Psoas muscle (tissue), 8 donors: Measurements from ENCODE around the gene LARP6. TPM values are rescaled to one million over a fixed set of nuclear protein-coding genes. Genes with fewer than 3 reads are reported as not detected.
"Not testable (repeated sequence)": the region's sequence is repeated elsewhere in the genome, so short reads cannot be mapped to it uniquely, and the experiment has no call there.

Experiments used
- ATAC-seq, 4 donors: fragments of 200-7000 bp; cut with Tn5 transposase; one replicate each; pipeline ENCODE4 v1.9.1; 2020; ENCODE audit warnings: moderate library complexity in 3 of 4, mild to moderate bottlenecking in 2 of 4
- DNase-seq, 2 donors: peaks; one replicate each; pipeline ENCODE4 v3.0.0-alpha.2; 2020
- H3K27ac ChIP-seq: fragments of 200-600 bp; one replicate; pipeline ENCODE4 v1.8.0; 2022
- H3K27me3 ChIP-seq, 3 donors: fragments of 200-600 bp in 1 of 3; one replicate each; pipeline versions ENCODE4 v1.6.1 to v1.8.0; 2013 to 2022; ENCODE audit warnings: low read length in 2 of 3, mild to moderate bottlenecking in 2 of 3, moderate library complexity in 1 of 3; ENCODE audit not compliant: insufficient read depth in 3 of 3
- H3K36me3 ChIP-seq, 2 donors: fragments of 200-600 bp in 1 of 2; one replicate each; pipeline versions ENCODE4 v1.6.1 to v1.8.0; 2013 to 2022; ENCODE audit warnings: low read depth in 1 of 2, mild to moderate bottlenecking in 1 of 2, moderate library complexity in 1 of 2; ENCODE audit not compliant: insufficient read depth in 1 of 2
- H3K4me1 ChIP-seq: fragments of 200-600 bp; one replicate; pipeline ENCODE4 v1.8.0; 2022
- H3K4me3 ChIP-seq: fragments of 200-600 bp; one replicate; pipeline ENCODE4 v1.8.0; 2022; ENCODE audit warnings: mild to moderate bottlenecking
- H3K9me3 ChIP-seq: fragments of 200-600 bp; one replicate; pipeline ENCODE4 v1.8.0; 2022
- CTCF ChIP-seq: fragments of 200-600 bp; IDR thresholded peaks from one replicate; pipeline ENCODE4 v1.8.0; 2022; ENCODE audit warnings: antibody characterized with exemption
- WGBS, 3 donors: extraction: QIAGEN DNeasy Blood & Tissue Kit; methylation state at CpG; one replicate each; pipeline versions ENCODE4 v1.1.6 to v1.1.7; 2013; 5-methylcytosine and 5-hydroxymethylcytosine counted together
- intact Hi-C, 2 donors: fragments of 100-400 bp; cut with DNase I; formaldehyde crosslinking; loops; one replicate each; pipeline versions ENCODE4 v1.11.0 to v1.14.2; 2022
- polyA plus RNA-seq, 3 donors: library from polyadenylated mRNA; stranded (reverse); fragments of 200-250 nt; gene quantifications; one replicate each; pipeline ENCODE4 v1.2.3, GENCODE V29; 2013
- total RNA-seq, 4 donors: library from RNA; stranded (reverse); fragmentation: NEBNext Ultra II Directional in 2 of 4; extraction: Animal tissue kit (Norgen Biotek cat#: 25700) in 2 of 4; gene quantifications; one replicate each; pipeline versions ENCODE4 v1.2.1 to v1.2.4, GENCODE V29; 2021 to 2023
- donor health status: healthy with polysubstance abuse.
- donor health status: DM: no; HTN: no; CAD: no; lungs with moderate emphysema.
- donor health status: Bipolar disorder and iron deficiency.
- donor health status: healthy.
- donor health status: DM: yes; HTN: yes; CAD: no.
- donor health status: DM: no; HTN: no; CAD: no.
- donor health status: DM: no; HTN: no; CAD: no.
- donor health status: DM: yes; HTN: yes; CAD: no.

The LARP6 gene
- total and polyA plus RNA-seq, 7 donors = 2.9 to 18.9 (median 6.4) TPM

GRCh38 chr15:70823196-70823595 is 30.8 kb downstream of the LARP6 start:
- ATAC-seq (no peak), DNase-seq (no peak)
- Histone ChIP-seq H3K27me3 (no peaks in the 10 kb centered on the region), H3K4me3 (no peak overlapping the region), H3K27ac (no peak overlapping the region), H3K4me1 (no peaks in the 10 kb centered on the region), H3K9me3 (peaks cover 6% of the 10 kb centered on the region), H3K36me3 (no peaks in the 10 kb centered on the region)
- intact Hi-C loops = loop anchor here in 1 of 2 donors (10.0 kb wide), 1 partner anchor 982 kb away; no protein-coding TSS in a partner anchor
- no peak for TF ChIP-seq CTCF
- WGBS, 3 donors = 45 to 49% (median 46%) methylated on average over 5 of the region's 5 CpGs

GRCh38 chr15:70820214-70820613 is 33.7 kb downstream of the LARP6 start:
- Histone ChIP-seq H3K4me3 (no peak overlapping the region), H3K9me3 (peaks cover 6% of the 10 kb centered on the region), H3K27ac (no peak overlapping the region), H3K4me1 (no peaks in the 10 kb centered on the region), H3K27me3 (no peaks in the 10 kb centered on the region), H3K36me3 (no peaks in the 10 kb centered on the region)
- ATAC-seq (no peak), DNase-seq (no peak)
- TF ChIP-seq CTCF = no peak
- intact Hi-C loops = loop anchor here in 1 of 2 donors (10.0 kb wide), 1 partner anchor 985 kb away; no protein-coding TSS in a partner anchor

GRCh38 chr15:70818580-70818979 is 35.4 kb downstream of the LARP6 start:
- intact Hi-C loops = no loop called here
- TF ChIP-seq CTCF = no peak

GRCh38 chr15:70817266-70817665 is 36.7 kb downstream of the LARP6 start:
- DNase-seq = no peak
- intact Hi-C loops = no loop called here
- Histone ChIP-seq H3K4me1 (no peaks in the 10 kb centered on the region), H3K36me3 (no peaks in the 10 kb centered on the region), H3K4me3 (no peak overlapping the region), H3K27me3 (no peaks in the 10 kb centered on the region), H3K27ac (no peak overlapping the region), H3K9me3 (peaks cover 6% of the 10 kb centered on the region)
- no peak for TF ChIP-seq CTCF
- ATAC-seq = no peak

More at GRCh38 chr15:70818580-70818979, 35.4 kb downstream of the LARP6 start:
- no peak overlapping the region for H3K27ac ChIP-seq
- WGBS, 3 donors = 95 to 100% (median 98%) methylated on average over 2 of the region's 2 CpGs
- H3K9me3 ChIP-seq = peaks cover 6% of the 10 kb centered on the region
- DNase-seq = no peak
- ATAC-seq = no peak
- H3K36me3 ChIP-seq = no peaks in the 10 kb centered on the region
- H3K4me1 ChIP-seq = no peaks in the 10 kb centered on the region
- no peaks in the 10 kb centered on the region for H3K27me3 ChIP-seq
- H3K4me3 ChIP-seq = no peak overlapping the region

- no peak overlapping the region for H3K27ac ChIP-seq
- TF ChIP-seq CTCF = no peak
- intact Hi-C loops = no loop called here
- no peaks in the 10 kb centered on the region for H3K36me3 ChIP-seq
- H3K4me3 ChIP-seq = no peak overlapping the region
- no peaks in the 10 kb centered on the region for H3K27me3 ChIP-seq
- DNase-seq (no peak), ATAC-seq (no peak)
- H3K4me1 ChIP-seq = no peaks in the 10 kb centered on the region
- WGBS, 3 donors = 86 to 95% (median 91%) methylated on average over 5 of the region's 5 CpGs
- H3K9me3 ChIP-seq = peaks cover 6% of the 10 kb centered on the region
Observed at GRCh38 chr15:70815604-70816003, 38.4 kb downstream of the LARP6 start.

GRCh38 chr15:70815011-70815410 is 38.9 kb downstream of the LARP6 start:
- H3K36me3 ChIP-seq, DNase-seq, H3K27me3 ChIP-seq, H3K9me3 ChIP-seq, intact Hi-C loops, H3K27ac ChIP-seq, H3K4me1 ChIP-seq, ATAC-seq, H3K4me3 ChIP-seq: not testable (repeated sequence)
- WGBS, 3 donors = 78 to 87% (median 81%) methylated on average over 4 of the region's 4 CpGs
